Regular cardiac myocyte (primary cell): ENCODE measurements around the gene BAIAP3. TPM values are rescaled to one million over a fixed set of nuclear protein-coding genes. Genes with fewer than 3 reads are reported as not detected.

Experiments used
- total RNA-seq: library from RNA; depleted of rRNA; stranded (reverse); fragments of >200 nt; gene quantifications from 2 replicates; pipeline ENCODE4 v1.2.3, GENCODE V29; 2014

The BAIAP3 gene, protein sequence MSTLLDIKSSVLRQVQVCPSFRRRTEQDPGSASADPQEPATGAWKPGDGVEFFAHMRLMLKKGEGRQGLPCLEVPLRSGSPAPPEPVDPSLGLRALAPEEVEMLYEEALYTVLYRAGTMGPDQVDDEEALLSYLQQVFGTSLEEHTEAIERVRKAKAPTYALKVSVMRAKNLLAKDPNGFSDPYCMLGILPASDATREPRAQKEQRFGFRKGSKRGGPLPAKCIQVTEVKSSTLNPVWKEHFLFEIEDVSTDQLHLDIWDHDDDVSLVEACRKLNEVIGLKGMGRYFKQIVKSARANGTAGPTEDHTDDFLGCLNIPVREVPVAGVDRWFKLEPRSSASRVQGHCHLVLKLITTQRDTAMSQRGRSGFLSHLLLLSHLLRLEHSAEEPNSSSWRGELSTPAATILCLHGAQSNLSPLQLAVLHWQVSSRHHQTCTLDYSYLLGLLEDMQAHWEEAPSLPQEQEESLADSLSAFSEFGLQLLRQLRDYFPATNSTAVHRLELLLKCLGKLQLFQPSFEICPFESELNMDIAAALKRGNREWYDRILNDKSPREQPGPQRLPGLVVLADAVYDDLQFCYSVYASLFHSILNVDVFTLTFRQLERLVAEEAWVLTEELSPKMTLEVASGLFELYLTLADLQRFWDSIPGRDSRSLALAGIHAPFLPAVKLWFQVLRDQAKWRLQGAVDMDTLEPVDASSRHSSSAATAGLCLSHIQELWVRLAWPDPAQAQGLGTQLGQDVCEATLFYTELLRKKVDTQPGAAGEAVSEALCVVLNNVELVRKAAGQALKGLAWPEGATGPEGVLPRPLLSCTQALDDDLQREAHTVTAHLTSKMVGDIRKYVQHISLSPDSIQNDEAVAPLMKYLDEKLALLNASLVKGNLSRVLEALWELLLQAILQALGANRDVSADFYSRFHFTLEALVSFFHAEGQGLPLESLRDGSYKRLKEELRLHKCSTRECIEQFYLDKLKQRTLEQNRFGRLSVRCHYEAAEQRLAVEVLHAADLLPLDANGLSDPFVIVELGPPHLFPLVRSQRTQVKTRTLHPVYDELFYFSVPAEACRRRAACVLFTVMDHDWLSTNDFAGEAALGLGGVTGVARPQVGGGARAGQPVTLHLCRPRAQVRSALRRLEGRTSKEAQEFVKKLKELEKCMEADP
- 0.38 and 0.56 TPM in 2 replicates for total RNA-seq

DNA sequence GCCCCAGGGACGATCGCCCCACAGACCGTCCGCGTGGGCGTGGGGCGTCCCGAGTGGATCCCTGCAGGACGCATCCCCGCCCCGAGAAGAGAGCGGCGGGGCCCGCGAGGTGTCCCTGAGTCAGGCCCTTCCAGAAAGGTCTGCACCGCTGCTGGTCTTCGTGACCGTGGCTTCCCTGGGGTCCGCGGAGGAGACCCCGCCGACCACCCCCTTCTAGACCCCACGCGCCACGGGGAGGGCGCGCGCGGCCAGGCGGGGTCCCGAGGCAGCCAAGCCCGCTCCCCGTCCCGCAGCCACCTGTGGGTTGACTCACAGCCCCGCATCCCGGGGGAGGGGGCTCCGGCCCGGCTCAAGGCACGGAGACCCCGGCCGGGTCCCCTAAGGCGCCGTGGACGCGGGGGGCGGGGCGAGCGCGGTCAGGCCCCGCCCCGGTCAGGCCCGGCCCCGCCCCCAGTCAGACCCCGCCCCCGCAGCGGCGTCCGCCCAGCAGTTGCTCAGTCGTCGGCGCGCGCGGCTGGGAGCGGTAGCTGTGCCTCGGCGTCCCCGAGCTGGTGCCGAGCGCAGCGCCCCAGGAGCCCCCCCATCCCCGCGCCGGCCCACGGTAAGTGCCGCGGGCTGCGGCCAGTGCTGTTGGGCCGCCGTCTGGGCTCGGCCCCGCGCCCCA, at the start of gene BAIAP3:
Gene BAIAP3 (plus strand): TSS at position 497 of the 664 bp plus-strand sequence. CDS start 4,905 bp downstream, outside the sequence.

DNA sequence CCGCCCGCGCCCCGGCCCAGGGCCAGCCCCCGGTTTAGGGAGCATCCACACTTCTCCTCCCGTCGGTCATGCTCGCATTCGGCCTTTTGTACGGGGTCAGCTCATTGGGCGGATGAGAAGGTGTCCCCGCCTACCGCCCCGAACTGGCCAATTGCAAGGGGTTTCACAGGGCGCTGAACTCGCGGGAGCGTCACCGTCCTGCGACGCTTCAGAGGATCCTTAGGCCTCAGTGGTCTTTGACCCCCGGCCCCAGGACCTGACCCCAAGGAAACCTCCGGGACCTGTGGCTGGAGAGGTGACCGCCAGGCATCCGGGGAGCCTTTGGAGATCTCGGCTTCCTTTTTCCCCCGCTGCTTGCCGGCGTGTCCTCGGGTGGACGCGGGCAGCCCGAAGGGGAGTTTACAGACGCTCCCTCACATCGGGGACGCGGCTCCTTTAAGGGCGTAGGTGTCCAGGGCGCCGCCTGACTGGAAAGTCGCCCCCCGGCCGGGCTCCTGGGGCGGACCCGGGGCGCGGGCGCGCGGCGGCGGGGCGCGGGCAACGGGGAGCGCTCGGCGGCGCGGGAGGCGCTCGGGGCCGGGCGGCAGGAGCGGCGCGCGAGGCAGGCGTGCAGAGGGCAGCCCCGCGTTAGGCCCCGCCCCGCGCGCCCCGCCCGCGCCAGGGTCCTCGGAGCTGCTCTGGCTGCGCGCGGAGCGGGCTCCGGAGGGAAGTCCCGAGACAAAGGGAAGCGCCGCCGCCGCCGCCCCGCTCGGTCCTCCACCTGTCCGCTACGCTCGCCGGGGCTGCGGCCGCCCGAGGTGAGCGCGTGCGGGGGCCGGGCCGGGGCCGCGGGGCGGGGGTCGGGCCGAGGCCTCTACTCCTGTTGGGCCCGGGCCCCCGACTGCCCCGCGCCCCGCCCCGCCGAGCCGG, 24.2 kb upstream of the BAIAP3 start, which contains the start of gene UBE2I:
Gene UBE2I (plus strand): TSS at position 660 of the 909 bp plus-strand sequence. CDS start 4,395 bp downstream, outside the sequence.

DNA sequence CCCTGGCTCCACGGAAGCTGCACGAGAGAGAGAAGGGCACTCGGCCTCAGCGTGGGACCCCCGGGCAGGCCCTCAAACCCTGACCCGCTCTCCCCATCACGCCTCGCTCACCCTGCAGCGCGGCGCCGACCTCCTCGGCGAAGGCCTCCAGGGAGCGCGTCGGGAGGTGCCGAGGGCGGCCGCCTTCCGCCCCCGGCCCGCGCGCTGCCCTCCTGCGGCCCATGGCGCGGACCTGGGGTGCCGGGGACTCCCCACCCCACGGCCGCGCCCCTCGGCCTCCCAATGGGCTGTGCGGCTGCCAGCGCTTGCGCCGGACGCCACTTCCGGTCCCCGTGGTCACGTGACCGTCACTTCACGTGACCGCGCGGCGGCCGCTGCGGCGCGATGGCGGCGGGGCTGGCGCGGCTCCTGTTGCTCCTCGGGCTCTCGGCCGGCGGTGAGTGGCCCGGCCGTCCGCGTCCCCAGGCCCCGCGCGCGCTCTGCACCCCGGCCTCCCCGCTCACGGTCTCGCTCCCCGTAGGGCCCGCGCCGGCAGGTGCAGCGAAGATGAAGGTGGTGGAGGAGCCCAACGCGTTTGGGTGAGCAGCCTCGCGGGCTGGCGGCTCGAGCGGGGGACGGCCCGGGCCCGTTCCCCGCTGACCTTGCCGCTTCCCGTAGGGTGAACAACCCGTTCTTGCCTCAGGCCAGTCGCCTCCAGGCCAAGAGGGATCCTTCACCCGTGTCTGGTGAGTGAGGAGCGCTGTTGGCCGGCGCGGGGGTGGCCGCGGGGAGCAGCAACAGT, 18.3 kb downstream of the BAIAP3 start, which contains the start of the genes GNPTG and TSR3:
Gene GNPTG (plus strand): TSS at position 350 of the 781 bp plus-strand sequence. CDS start 35 bp downstream, at position 385.
Gene TSR3 (minus strand): TSS at position 297 of the 781 bp plus-strand sequence. CDS start 74 bp downstream, at position 223.

Other genes starting within 250 kb of the BAIAP3 start
- gene C1QTNF8, start 237.4 kb upstream of the BAIAP3 start, total RNA-seq: not detected in 2 replicates
- gene CACNA1H, start 180.5 kb upstream of the BAIAP3 start, total RNA-seq: 13.0 and 14.9 TPM in 2 replicates
- gene TPSG1, start 108.4 kb upstream of the BAIAP3 start, total RNA-seq: not detected in 2 replicates
- gene TPSB2, start 103.5 kb upstream of the BAIAP3 start, total RNA-seq: not detected in 2 replicates
- not detected in 2 replicates for gene TPSAB1, start 92.9 kb upstream of the BAIAP3 start, total RNA-seq
- gene TPSD1, start 77.6 kb upstream of the BAIAP3 start, total RNA-seq: not detected in 2 replicates
- 45.4 and 62.9 TPM in 2 replicates for gene UBE2I, start 24.0 kb upstream of the BAIAP3 start, total RNA-seq
- gene TSR3, start 18.2 kb downstream of the BAIAP3 start, total RNA-seq: 60.6 and 112 TPM in 2 replicates
- gene GNPTG, start 18.3 kb downstream of the BAIAP3 start, total RNA-seq: 23.6 and 69.1 TPM in 2 replicates
- 7.6 and 9.8 TPM in 2 replicates for gene UNKL, start 81.1 kb downstream of the BAIAP3 start, total RNA-seq
- gene UQCC4, start 87.1 kb downstream of the BAIAP3 start, total RNA-seq: 9.0 and 21.1 TPM in 2 replicates
- not detected in 2 replicates for gene PERCC1, start 97.4 kb downstream of the BAIAP3 start, total RNA-seq
- 1.4 TPM in 1 of 2 replicates, not detected in the other for gene CCDC154, start 110.9 kb downstream of the BAIAP3 start, total RNA-seq
- 50.6 and 80.9 TPM in 2 replicates for gene CLCN7, start 141.4 kb downstream of the BAIAP3 start, total RNA-seq
- gene PTX4, start 155.3 kb downstream of the BAIAP3 start, total RNA-seq: 0.19 TPM in 1 of 2 replicates, not detected in the other
- gene TELO2, start 159.7 kb downstream of the BAIAP3 start, total RNA-seq: 9.0 and 18.8 TPM in 2 replicates
- gene TMEM204, start 200.0 kb downstream of the BAIAP3 start, total RNA-seq: 17.5 and 21.1 TPM in 2 replicates